Neutrophil (primary cell): ENCODE data around the gene TYMP.

Experiments used
- H3K27ac ChIP-seq: fragments of 200-600 bp; sonication (generic); 2 replicates; pipeline ENCODE4 v1.5.1; 2016; ENCODE audit warnings: mild to moderate bottlenecking, moderate library complexity
- H3K27me3 ChIP-seq: fragments of 200-600 bp; sonication (generic); 2 replicates; pipeline ENCODE4 v1.6.0; 2016; ENCODE audit warnings: mild to moderate bottlenecking
- H3K36me3 ChIP-seq: fragments of 200-600 bp; sonication (generic); 2 replicates; pipeline ENCODE4 v1.5.1; 2017
- H3K4me1 ChIP-seq, 2 experiments: fragments of 200-600 bp in 1 of 2; sonication (generic) in 1 of 2; 1 replicate in 1 of 2; 2 replicates in 1 of 2; pipeline versions ENCODE4 v1.5.1 to v1.6.1; 2013 to 2016; ENCODE audit warnings: low read depth in 1 of 2, low read length in 1 of 2, mild to moderate bottlenecking in 1 of 2, moderate library complexity in 1 of 2; ENCODE audit not compliant: control insufficient read depth in 1 of 2, insufficient read depth in 1 of 2
- H3K4me3 ChIP-seq, 2 experiments: fragments of 200-600 bp in 1 of 2; sonication (generic) in 1 of 2; 1 replicate in 1 of 2; 2 replicates in 1 of 2; pipeline ENCODE4 v1.5.1; 2013 to 2016; ENCODE audit warnings: low read depth in 1 of 2, low read length in 1 of 2, mild to moderate bottlenecking in 1 of 2, moderate library complexity in 1 of 2
- H3K9me3 ChIP-seq: fragments of 200-600 bp; sonication (generic); 2 replicates; pipeline ENCODE4 v1.5.1; 2016
- CTCF ChIP-seq: fragments of 200-600 bp; sonication (generic); IDR thresholded peaks from 2 replicates; pipeline ENCODE4 v1.5.1; 2016; ENCODE audit warnings: antibody characterized with exemption

The TYMP gene

GRCh38 chr22:50490531-50491308 is 39.1 kb downstream of the TYMP start:
- Histone ChIP-seq H3K27me3 (peaks cover 36% of the 10 kb centered on the region), H3K4me1 (no peaks in the 10 kb centered on the region), H3K27ac (no peak overlapping the region), H3K9me3 (no peaks in the 10 kb centered on the region), H3K4me3 (no peak overlapping the region), H3K36me3 (no peaks in the 10 kb centered on the region)
- TF ChIP-seq CTCF = no peak

- no peaks in the 10 kb centered on the region for H3K4me1 ChIP-seq
- peaks cover 47% of the 10 kb centered on the region for H3K27me3 ChIP-seq
- no peak overlapping the region for H3K27ac ChIP-seq
- no peak for TF ChIP-seq CTCF
- H3K4me3 ChIP-seq = no peak overlapping the region
- H3K9me3 ChIP-seq = no peaks in the 10 kb centered on the region
- H3K36me3 ChIP-seq = no peaks in the 10 kb centered on the region
Measured at GRCh38 chr22:50489363-50490243, 40.2 kb downstream of the TYMP start.

GRCh38 chr22:50488886-50489285 is 40.9 kb downstream of the TYMP start:
- H3K9me3 ChIP-seq = no peaks in the 10 kb centered on the region
- no peaks in the 10 kb centered on the region for H3K36me3 ChIP-seq
- TF ChIP-seq CTCF = no peak
- peaks cover 54% of the 10 kb centered on the region for H3K27me3 ChIP-seq
- no peak overlapping the region for H3K27ac ChIP-seq
- no peak overlapping the region for H3K4me3 ChIP-seq
- no peaks in the 10 kb centered on the region for H3K4me1 ChIP-seq

- H3K4me1 ChIP-seq = no peaks in the 10 kb centered on the region
- no peak for TF ChIP-seq CTCF
- H3K27ac ChIP-seq = no peak overlapping the region
- H3K4me3 ChIP-seq = no peak overlapping the region
- H3K27me3 ChIP-seq = peaks cover 61% of the 10 kb centered on the region
- no peaks in the 10 kb centered on the region for H3K9me3 ChIP-seq
- no peaks in the 10 kb centered on the region for H3K36me3 ChIP-seq
Measured at GRCh38 chr22:50488006-50488677, 41.7 kb downstream of the TYMP start.

- TF ChIP-seq CTCF = no peak
- Histone ChIP-seq H3K36me3 (no peaks in the 10 kb centered on the region), H3K27me3 (peaks cover 68% of the 10 kb centered on the region), H3K9me3 (no peaks in the 10 kb centered on the region), H3K4me1 (no peaks in the 10 kb centered on the region), H3K27ac (no peak overlapping the region), H3K4me3 (no peak overlapping the region)
Measured at GRCh38 chr22:50487290-50488005, 42.4 kb downstream of the TYMP start.
